ENCODE measurements around the gene CRABP2. TPM values are rescaled to one million over a fixed set of nuclear protein-coding genes. Genes with fewer than 3 reads are reported as not detected.

CRABP2 gene
- total RNA-seq, 1 donor from 2014 or later, result 110 TPM

DNA sequence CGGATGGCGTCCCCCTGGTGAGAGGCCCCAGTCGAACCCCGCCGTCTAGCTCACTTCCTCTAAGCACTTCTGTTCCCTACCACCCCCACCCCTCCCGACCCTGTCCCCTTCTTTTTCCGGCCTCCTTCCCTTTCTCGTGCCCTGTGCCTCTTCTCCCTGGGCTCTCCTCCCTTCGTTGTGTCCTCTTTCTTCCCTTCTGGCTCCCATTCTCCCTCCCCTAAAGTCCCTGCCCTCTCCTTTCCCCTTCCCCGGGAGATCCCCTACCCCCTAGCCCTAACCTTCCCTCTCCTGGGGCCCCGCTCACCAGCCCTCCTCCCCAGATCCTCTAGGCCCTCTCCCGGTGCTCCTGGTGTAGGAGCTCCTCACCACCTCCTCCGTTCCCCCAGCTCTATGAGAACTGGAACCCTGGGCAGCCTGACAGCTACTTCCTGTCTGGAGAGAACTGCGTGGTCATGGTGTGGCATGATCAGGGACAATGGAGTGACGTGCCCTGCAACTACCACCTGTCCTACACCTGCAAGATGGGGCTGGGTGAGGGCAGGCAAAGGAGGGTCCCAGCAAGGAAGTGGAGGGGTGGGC lies 47.6 kb downstream of the CRABP2 start:
- peaks cover 26% of the 10 kb centered on the region for H3F3A ChIP-seq (ENCODE audit: low read depth)
- peaks cover 45% of the 10 kb centered on the region for H3K4me1 Mint-ChIP-seq
- H3K4me3 ChIP-seq, result no peak overlapping the region
- H3K9ac ChIP-seq, result no peak overlapping the region
- H4K20me1 ChIP-seq (ENCODE audit: low read depth), result peaks cover 24% of the 10 kb centered on the region
- H3K4me3 Mint-ChIP-seq, result peak overlapping the region; percentile 59
- peak overlapping the region; percentile 67 for H3K4me2 ChIP-seq
- H3K9me3 Mint-ChIP-seq, result no peaks in the 10 kb centered on the region
- no peaks in the 10 kb centered on the region for H3K79me2 ChIP-seq (ENCODE audit: low read depth)
- no peak overlapping the region for H3K27ac ChIP-seq
- H3K27me3 Mint-ChIP-seq (ENCODE audit: insufficient read depth, low read depth), result peaks cover 37% of the 10 kb centered on the region
- no peaks in the 10 kb centered on the region for H3K36me3 ChIP-seq
- H3K4me1 ChIP-seq, result peaks cover 35% of the 10 kb centered on the region
- no peak for TF ChIP-seq EZH2 (IDR thresholded peaks at IDR 0.05)
- TF ChIP-seq, protein P1, sequence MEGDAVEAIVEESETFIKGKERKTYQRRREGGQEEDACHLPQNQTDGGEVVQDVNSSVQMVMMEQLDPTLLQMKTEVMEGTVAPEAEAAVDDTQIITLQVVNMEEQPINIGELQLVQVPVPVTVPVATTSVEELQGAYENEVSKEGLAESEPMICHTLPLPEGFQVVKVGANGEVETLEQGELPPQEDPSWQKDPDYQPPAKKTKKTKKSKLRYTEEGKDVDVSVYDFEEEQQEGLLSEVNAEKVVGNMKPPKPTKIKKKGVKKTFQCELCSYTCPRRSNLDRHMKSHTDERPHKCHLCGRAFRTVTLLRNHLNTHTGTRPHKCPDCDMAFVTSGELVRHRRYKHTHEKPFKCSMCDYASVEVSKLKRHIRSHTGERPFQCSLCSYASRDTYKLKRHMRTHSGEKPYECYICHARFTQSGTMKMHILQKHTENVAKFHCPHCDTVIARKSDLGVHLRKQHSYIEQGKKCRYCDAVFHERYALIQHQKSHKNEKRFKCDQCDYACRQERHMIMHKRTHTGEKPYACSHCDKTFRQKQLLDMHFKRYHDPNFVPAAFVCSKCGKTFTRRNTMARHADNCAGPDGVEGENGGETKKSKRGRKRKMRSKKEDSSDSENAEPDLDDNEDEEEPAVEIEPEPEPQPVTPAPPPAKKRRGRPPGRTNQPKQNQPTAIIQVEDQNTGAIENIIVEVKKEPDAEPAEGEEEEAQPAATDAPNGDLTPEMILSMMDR (IDR thresholded peaks at IDR 0.05), result no peak
- no peak for TF ChIP-seq EZH2phosphoT487 (IDR thresholded peaks at IDR 0.05)
- peaks cover 70% of the 10 kb centered on the region for H3K27me3 ChIP-seq
- H3K9me3 ChIP-seq (ENCODE audit: low read depth), result no peaks in the 10 kb centered on the region
- no peak overlapping the region for H3K27ac Mint-ChIP-seq
- no peaks in the 10 kb centered on the region for H3K36me3 Mint-ChIP-seq
- H2AFZ ChIP-seq (replicated peaks), result no peak overlapping the region
- no peak for DNase-seq (ENCODE audit: low spot score)

DNA sequence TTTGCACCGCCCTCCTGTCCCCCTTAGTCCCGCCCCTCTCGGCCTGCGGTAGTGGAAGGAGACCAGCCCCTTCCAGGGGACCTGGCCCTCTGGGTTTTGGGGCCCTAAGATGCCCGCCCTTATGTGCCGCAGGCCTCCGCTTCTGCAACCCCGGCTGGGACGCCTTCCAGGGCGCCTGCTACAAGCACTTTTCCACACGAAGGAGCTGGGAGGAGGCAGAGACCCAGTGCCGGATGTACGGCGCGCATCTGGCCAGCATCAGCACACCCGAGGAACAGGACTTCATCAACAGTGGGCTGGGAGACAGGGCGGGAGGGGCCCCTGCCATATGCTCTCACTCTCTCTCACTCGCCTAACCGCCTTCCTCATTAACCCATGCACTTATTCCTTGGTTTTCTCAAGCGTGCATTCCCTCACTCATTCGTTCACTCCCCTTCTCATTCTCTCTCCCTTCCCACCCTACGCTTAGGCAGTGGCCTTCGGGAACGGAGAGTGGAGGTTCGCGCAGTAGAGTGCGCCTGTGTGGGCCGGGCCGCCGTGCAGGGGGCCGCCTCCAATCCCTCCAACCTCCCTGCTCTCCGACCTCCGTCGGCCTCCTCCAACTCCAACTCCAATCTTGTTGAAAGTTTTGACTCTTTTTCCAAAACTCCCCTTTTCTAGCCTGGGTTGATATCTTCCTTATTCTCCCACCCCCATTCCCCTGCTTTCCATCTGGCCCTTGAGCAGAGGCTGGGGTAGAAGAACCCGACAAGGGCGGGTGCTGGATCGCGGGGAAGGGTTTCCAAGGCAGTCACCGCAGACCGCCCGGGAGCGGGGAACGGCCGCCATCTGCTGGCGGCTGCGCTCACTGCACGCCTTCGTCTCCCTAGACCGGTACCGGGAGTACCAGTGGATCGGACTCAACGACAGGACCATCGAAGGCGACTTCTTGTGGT lies 48.3 kb downstream of the CRABP2 start:
- Mint-ChIP-seq H3K4me3 (peak overlapping the region; percentile 59), H3K9me3 (no peaks in the 10 kb centered on the region), H3K4me1 (peaks cover 37% of the 10 kb centered on the region), H3K27me3 (ENCODE audit: insufficient read depth, low read depth) (peaks cover 39% of the 10 kb centered on the region), H3K36me3 (no peaks in the 10 kb centered on the region), H3K27ac (no peak overlapping the region)
- Histone ChIP-seq H3K9me3 (ENCODE audit: low read depth) (no peaks in the 10 kb centered on the region), H3K4me1 (peaks cover 27% of the 10 kb centered on the region), H4K20me1 (ENCODE audit: low read depth) (peaks cover 31% of the 10 kb centered on the region), H3K9ac (no peak overlapping the region), H3K36me3 (no peaks in the 10 kb centered on the region), H3K79me2 (ENCODE audit: low read depth) (no peaks in the 10 kb centered on the region), H3K27ac (no peak overlapping the region), H3F3A (ENCODE audit: low read depth) (peaks cover 19% of the 10 kb centered on the region), H2AFZ (replicated peaks) (no peak overlapping the region), H3K4me2 (peak overlapping the region; percentile 67), H3K4me3 (peak overlapping the region; percentile 33), H3K27me3 (peaks cover 77% of the 10 kb centered on the region)
- peak; percentile 78 for DNase-seq (ENCODE audit: low spot score)
- peak; percentile 87 for TF ChIP-seq EZH2phosphoT487 (IDR thresholded peaks at IDR 0.05)
- TF ChIP-seq, protein P1 (IDR thresholded peaks at IDR 0.05), result peak; percentile 97
- peak; percentile 95 for TF ChIP-seq EZH2 (IDR thresholded peaks at IDR 0.05)

DNA sequence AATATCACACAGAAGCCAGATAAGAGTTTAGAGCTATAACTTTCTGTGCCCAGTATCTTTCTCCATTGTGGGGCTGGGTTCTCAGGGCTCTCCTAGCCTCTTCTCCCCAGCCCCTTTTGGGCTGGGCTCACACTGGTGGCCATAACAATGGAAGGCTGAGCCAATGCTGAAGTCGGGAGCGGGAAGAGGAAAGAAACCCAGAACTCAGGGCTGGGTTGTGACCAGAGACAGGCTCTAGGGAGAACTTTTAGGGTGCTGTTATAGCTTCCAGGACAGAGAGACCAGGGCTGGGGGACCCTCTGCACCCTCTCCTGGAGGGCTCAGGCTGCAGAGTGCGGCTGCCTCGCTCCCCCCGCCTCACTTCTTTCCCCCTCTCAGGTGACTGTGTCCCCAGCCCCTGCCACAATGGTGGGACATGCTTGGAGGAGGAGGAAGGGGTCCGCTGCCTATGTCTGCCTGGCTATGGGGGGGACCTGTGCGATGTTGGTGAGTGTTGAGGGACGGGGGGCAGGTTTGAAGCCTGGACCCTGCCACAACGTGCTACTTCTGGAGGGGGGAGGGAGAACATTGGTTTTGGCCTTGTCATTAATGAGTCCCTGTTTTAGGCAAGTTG lies 49.4 kb downstream of the CRABP2 start:
- Mint-ChIP-seq H3K4me3 (no peak overlapping the region), H3K4me1 (peaks cover 27% of the 10 kb centered on the region), H3K9me3 (no peaks in the 10 kb centered on the region), H3K27ac (no peak overlapping the region), H3K27me3 (ENCODE audit: insufficient read depth, low read depth) (peaks cover 41% of the 10 kb centered on the region), H3K36me3 (no peaks in the 10 kb centered on the region)
- no peak for DNase-seq (ENCODE audit: low spot score)
- H3K4me3 ChIP-seq, result no peak overlapping the region
- H3K4me2 ChIP-seq, result no peak overlapping the region
- peaks cover 88% of the 10 kb centered on the region for H3K27me3 ChIP-seq
- H3K27ac ChIP-seq, result no peak overlapping the region
- no peaks in the 10 kb centered on the region for H3K79me2 ChIP-seq (ENCODE audit: low read depth)
- peaks cover 16% of the 10 kb centered on the region for H3K4me1 ChIP-seq
- H2AFZ ChIP-seq (replicated peaks), result no peak overlapping the region
- peaks cover 38% of the 10 kb centered on the region for H4K20me1 ChIP-seq (ENCODE audit: low read depth)
- peaks cover 8% of the 10 kb centered on the region for H3F3A ChIP-seq (ENCODE audit: low read depth)
- no peak overlapping the region for H3K9ac ChIP-seq
- H3K36me3 ChIP-seq, result no peaks in the 10 kb centered on the region
- TF ChIP-seq EZH2 (IDR thresholded peaks at IDR 0.05), result no peak
- TF ChIP-seq, protein P1 (IDR thresholded peaks at IDR 0.05), result no peak
- no peak for TF ChIP-seq EZH2phosphoT487 (IDR thresholded peaks at IDR 0.05)
- no peaks in the 10 kb centered on the region for H3K9me3 ChIP-seq (ENCODE audit: low read depth)
